HepG2 (cell line): ENCODE results near the gene ENTPD5. TPM values are rescaled to one million over a fixed set of nuclear protein-coding genes. Genes with fewer than 3 reads are reported as not detected.

ENCODE experiments used
- CEBPZ ChIP-seq: IDR thresholded peaks from 2 replicates; pipeline ENCODE4 v1.6.1; 2012; ENCODE audit warnings: low read length, improper control_type of control experiment
- EP300 ChIP-seq, 3 experiments: sonication (generic) in 1 of 3; formaldehyde crosslinking in 1 of 3; IDR thresholded peaks; 2 replicates each; pipeline versions ENCODE4 v1.5.1 to v1.6.1; 2011 to 2020; ENCODE audit warnings: low read depth in 2 of 3, low read length in 2 of 3, borderline replicate concordance in 1 of 3, improper control_type of control experiment in 1 of 3, mild to moderate bottlenecking in 1 of 3, missing genetic modification reagents in 1 of 3, moderate library complexity in 1 of 3
- GTF2F1 ChIP-seq: fragments of 150-350 bp; IDR thresholded peaks from 2 replicates; pipeline ENCODE4 v1.6.1; 2014; ENCODE audit warnings: low read length
- HNF4A ChIP-seq: sonication (generic); formaldehyde crosslinking; IDR thresholded peaks from 2 replicates; pipeline ENCODE4 v1.4.0; 2020; ENCODE audit warnings: missing genetic modification reagents
- MED1 ChIP-seq: sonication (generic); formaldehyde crosslinking; IDR thresholded peaks from 2 replicates; pipeline ENCODE4 v1.4.0; 2020; ENCODE audit warnings: missing genetic modification reagents
- MYC ChIP-seq: sonication (generic); formaldehyde crosslinking; IDR thresholded peaks from 2 replicates; pipeline ENCODE4 v1.9.0; 2021; ENCODE audit warnings: missing genetic modification reagents, borderline replicate concordance
- NCOA5 ChIP-seq: sonication (generic); formaldehyde crosslinking; IDR thresholded peaks from 2 replicates; pipeline ENCODE4 v1.4.0; 2020; ENCODE audit warnings: missing genetic modification reagents
- NFE2L2 ChIP-seq: fragments of 150-350 bp; IDR thresholded peaks from 2 replicates; pipeline ENCODE4 v1.6.1; 2014; ENCODE audit warnings: low read length
- NKX3-1 ChIP-seq: sonication (generic); formaldehyde crosslinking; IDR thresholded peaks from 2 replicates; pipeline ENCODE4 v1.5.0; 2020; ENCODE audit warnings: missing genetic modification reagents
- RFX1 ChIP-seq: fragments of 450-650 bp; IDR thresholded peaks from 2 replicates; pipeline ENCODE4 v1.6.1; 2017
- RFXAP ChIP-seq: sonication (generic); formaldehyde crosslinking; IDR thresholded peaks from 2 replicates; pipeline ENCODE4 v1.4.0; 2020; ENCODE audit warnings: missing genetic modification reagents, borderline replicate concordance
- SMC3 ChIP-seq: IDR thresholded peaks from 2 replicates; pipeline ENCODE4 v1.6.1; 2011; ENCODE audit warnings: low read length, improper control_type of control experiment
- SMYD3 ChIP-seq: sonication (generic); formaldehyde crosslinking; IDR thresholded peaks from 2 replicates; pipeline ENCODE4 v1.8.1; 2023; ENCODE audit warnings: mild to moderate bottlenecking, missing genetic modification reagents
- SNRNP70 ChIP-seq: fragments of 200-400 bp; formaldehyde crosslinking; IDR thresholded peaks from 2 replicates; pipeline ENCODE4 v1.6.1; 2017; ENCODE audit warnings: mild to moderate bottlenecking, low read depth, low read length, moderate library complexity
- SP140L ChIP-seq: sonication (generic); formaldehyde crosslinking; IDR thresholded peaks from 2 replicates; pipeline ENCODE4 v1.4.0; 2020; ENCODE audit warnings: missing genetic modification reagents, borderline replicate concordance
- ZBTB14 ChIP-seq: sonication (generic); formaldehyde crosslinking; IDR thresholded peaks from 2 replicates; pipeline ENCODE4 v1.4.0; 2020; ENCODE audit warnings: missing genetic modification reagents
- ZNF101 ChIP-seq: sonication (generic); formaldehyde crosslinking; IDR thresholded peaks from 2 replicates; pipeline ENCODE4 v1.4.0; 2020; ENCODE audit warnings: mild to moderate bottlenecking, low read depth, missing genetic modification reagents, borderline replicate concordance
- ZNF350 ChIP-seq: sonication (generic); formaldehyde crosslinking; IDR thresholded peaks from 2 replicates; pipeline ENCODE4 v1.4.0; 2020; ENCODE audit warnings: mild to moderate bottlenecking, low read depth, missing genetic modification reagents, borderline replicate concordance
- ZNF354B ChIP-seq: sonication (generic); formaldehyde crosslinking; IDR thresholded peaks from 2 replicates; pipeline ENCODE4 v1.8.0; 2022; ENCODE audit warnings: mild to moderate bottlenecking, missing genetic modification reagents
- ZNF362 ChIP-seq: sonication (generic); formaldehyde crosslinking; IDR thresholded peaks from 2 replicates; pipeline ENCODE4 v1.4.0; 2020; ENCODE audit warnings: missing genetic modification reagents, mild to moderate bottlenecking, borderline replicate concordance
- ZNF512 ChIP-seq: sonication (generic); formaldehyde crosslinking; IDR thresholded peaks from 2 replicates; pipeline ENCODE4 v1.4.0; 2020; ENCODE audit warnings: mild to moderate bottlenecking, missing genetic modification reagents
- ZNF543 ChIP-seq: sonication (generic); formaldehyde crosslinking; IDR thresholded peaks from 2 replicates; pipeline ENCODE4 v1.4.0; 2020; ENCODE audit warnings: mild to moderate bottlenecking, missing genetic modification reagents
- ZNF580 ChIP-seq: IDR thresholded peaks from 2 replicates; pipeline ENCODE4 v1.6.1; 2016; ENCODE audit warnings: low read depth, borderline replicate concordance
- ZNF746 ChIP-seq: sonication (generic); formaldehyde crosslinking; IDR thresholded peaks from 2 replicates; pipeline ENCODE4 v1.8.0; 2022; ENCODE audit warnings: mild to moderate bottlenecking, missing genetic modification reagents
- polyA plus RNA-seq, 8 experiments: library from polyadenylated mRNA; depleted of rRNA in 3 of 8; stranded (reverse) in 7 of 8; unstranded in 1 of 8; fragments of >200 nt; fragmentation: Illumina TruSeq in 4 of 8; extraction: Trizol in 4 of 8; gene quantifications; 2 replicates each; pipeline versions ENCODE4 v1.2.1 to v1.2.3, GENCODE V29; 2011 to 2016; ENCODE audit warnings: low read depth in 4 of 8, missing spikeins in 1 of 8, mixed read lengths in 1 of 8; ENCODE audit not compliant: insufficient read depth in 1 of 8
- total RNA-seq, 5 experiments: library from RNA; depleted of rRNA; stranded (reverse); fragments of >200 nt; fragmentation: Illumina TruSeq; extraction: Trizol; gene quantifications; 2 replicates each; pipeline ENCODE4 v1.2.3, GENCODE V29; 2016; ENCODE audit warnings: low read depth in 1 of 5

Gene ENTPD5
- total and polyA plus RNA-seq, 2 of the 13 experiments (the other 11 are each of a cell fraction or from before 2014, with no cell fraction given) = 33.8 to 43.3 TPM

GRCh38 chr14:73943083-73943482 lies 76.0 kb downstream of the ENTPD5 start (continued):
- TF ChIP-seq ZNF362 (peak; percentile 59; the same call in 1 of the 2 replicates), SMYD3 (CRISPR knock-in tag) (no peak), SNRNP70 (no peak), MED1 (CRISPR knock-in tag) (0 out of 2 replicates have a peak, but pooled peaks have one; percentile 18), ZBTB14 (CRISPR knock-in tag) (no peak), RFX1 (no peak), ZNF543 (no peak), ZNF350 (CRISPR knock-in tag) (no peak), NFE2L2 (no peak), RFXAP (no peak), ZNF746 (CRISPR knock-in tag) (no peak), NCOA5 (CRISPR knock-in tag) (no peak), MYC (no peak), CEBPZ (no peak), ZNF101 (CRISPR knock-in tag) (no peak), SMC3 (peak; percentile 50; the same call in 1 of the 2 replicates), EP300 (IDR thresholded peaks at IDR 0.05; ENCODE audit: low read depth in 2 of 2, low read length in 2 of 2) (peak in 1 of 2 experiments; percentile 79; a peak in 1 of 4 replicates), EP300 (CRISPR knock-in tag; IDR thresholded peaks at IDR 0.05; ENCODE audit: borderline replicate concordance) (no peak), ZNF512 (CRISPR knock-in tag) (no peak), GTF2F1 (no peak), ZNF580 (CRISPR knock-in tag) (no peak), ZNF354B (CRISPR knock-in tag) (no peak), NKX3-1 (CRISPR knock-in tag) (no peak), HNF4A (CRISPR knock-in tag) (no peak), SP140L (CRISPR knock-in tag) (no peak)
